ENCODE results near the gene SFXN1. TPM values are rescaled to one million over a fixed set of nuclear protein-coding genes. Genes with fewer than 3 reads are reported as not detected.

Gene SFXN1
- total and polyA plus RNA-seq, 4 donors = 47.3 to 241 (median 53.7) TPM

GRCh38 chr5:175443514-175444059 lies 34.8 kb upstream of the SFXN1 start:
- peak overlapping the region in 1 of 3 donors; percentile 47 for H3K4me3 ChIP-seq (ENCODE audit: low read depth in 1 of 3, low read length in 3 of 3)
- H3K27me3 ChIP-seq (ENCODE audit: control insufficient read depth in 4 of 4, insufficient read depth in 4 of 4, low read length in 3 of 4) = no peaks in the 10 kb centered on the region

GRCh38 chr5:175444060-175444904 lies 34.1 kb upstream of the SFXN1 start, which contains the start of gene DRD1:
Gene DRD1 (minus strand): TSS chr5:175444182. CDS start chr5:175443099, 1,083 bp downstream.
- H3K36me3 ChIP-seq (ENCODE audit: control insufficient read depth in 4 of 4, insufficient read depth in 3 of 4, low read depth in 1 of 4, low read length in 3 of 4) = no peaks in the 10 kb centered on the region
- WGBS = 2% methylated on average over 91 of the region's 91 CpGs
- H3K27me3 ChIP-seq (ENCODE audit: control insufficient read depth in 4 of 4, insufficient read depth in 4 of 4, low read length in 3 of 4) = no peaks in the 10 kb centered on the region
- H3K27ac ChIP-seq (ENCODE audit: low read depth in 1 of 2, low read length in 2 of 2) = no peak within 1 kb of the TSS
- peak within 1 kb of the TSS in 2 of 3 donors; percentile 47 to 56 for H3K4me3 ChIP-seq (ENCODE audit: low read depth in 1 of 3, low read length in 3 of 3)
- no peak within 1 kb of the TSS for H3K9ac ChIP-seq (ENCODE audit: low read depth in 1 of 2, low read length in 2 of 2)
- no peaks in the 10 kb centered on the region for H3K9me3 ChIP-seq (ENCODE audit: control insufficient read depth in 4 of 4, low read length in 3 of 4)
- peaks cover 8 to 23% (median 14%) of the 10 kb centered on the region in 4 donors for H3K4me1 ChIP-seq (ENCODE audit: control insufficient read depth in 4 of 4, insufficient read depth in 4 of 4, low read length in 3 of 4)
- TF ChIP-seq RXRA (IDR thresholded peaks at IDR 0.05) (peak in 1 of 2 donors; percentile 58), NR2F2 (IDR thresholded peaks at IDR 0.05) (no peak), FOXA1 (IDR thresholded peaks at IDR 0.05) (no peak), SP1 (IDR thresholded peaks at IDR 0.05) (no peak), JUND (IDR thresholded peaks at IDR 0.05) (no peak), HNF4G (IDR thresholded peaks at IDR 0.05) (no peak), HNF4A (conservative IDR thresholded peaks at IDR 0.05) (no peak), RAD21 (IDR thresholded peaks at IDR 0.05) (peak; percentile 59 to 72), EGR1 (IDR thresholded peaks at IDR 0.05; ENCODE audit: low read depth in 2 of 2) (no peak)
- TF ChIP-seq, protein P1, sequence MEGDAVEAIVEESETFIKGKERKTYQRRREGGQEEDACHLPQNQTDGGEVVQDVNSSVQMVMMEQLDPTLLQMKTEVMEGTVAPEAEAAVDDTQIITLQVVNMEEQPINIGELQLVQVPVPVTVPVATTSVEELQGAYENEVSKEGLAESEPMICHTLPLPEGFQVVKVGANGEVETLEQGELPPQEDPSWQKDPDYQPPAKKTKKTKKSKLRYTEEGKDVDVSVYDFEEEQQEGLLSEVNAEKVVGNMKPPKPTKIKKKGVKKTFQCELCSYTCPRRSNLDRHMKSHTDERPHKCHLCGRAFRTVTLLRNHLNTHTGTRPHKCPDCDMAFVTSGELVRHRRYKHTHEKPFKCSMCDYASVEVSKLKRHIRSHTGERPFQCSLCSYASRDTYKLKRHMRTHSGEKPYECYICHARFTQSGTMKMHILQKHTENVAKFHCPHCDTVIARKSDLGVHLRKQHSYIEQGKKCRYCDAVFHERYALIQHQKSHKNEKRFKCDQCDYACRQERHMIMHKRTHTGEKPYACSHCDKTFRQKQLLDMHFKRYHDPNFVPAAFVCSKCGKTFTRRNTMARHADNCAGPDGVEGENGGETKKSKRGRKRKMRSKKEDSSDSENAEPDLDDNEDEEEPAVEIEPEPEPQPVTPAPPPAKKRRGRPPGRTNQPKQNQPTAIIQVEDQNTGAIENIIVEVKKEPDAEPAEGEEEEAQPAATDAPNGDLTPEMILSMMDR (IDR thresholded peaks at IDR 0.05; ENCODE audit: low read depth, low read length, missing input control) = peak; percentile 60
- peak; percentile 52 for DNase-seq (ENCODE audit: low spot score)

More at GRCh38 chr5:175443514-175444059, 34.8 kb upstream of the SFXN1 start:
- H3K36me3 ChIP-seq (ENCODE audit: control insufficient read depth in 4 of 4, insufficient read depth in 3 of 4, low read depth in 1 of 4, low read length in 3 of 4) = no peaks in the 10 kb centered on the region
- H3K9me3 ChIP-seq (ENCODE audit: control insufficient read depth in 4 of 4, low read length in 3 of 4) = no peaks in the 10 kb centered on the region
- H3K9ac ChIP-seq (ENCODE audit: low read depth in 1 of 2, low read length in 2 of 2) = no peak overlapping the region
- WGBS = 28% methylated on average over 29 of the region's 29 CpGs
- TF ChIP-seq GABPA (IDR thresholded peaks at IDR 0.05 in 1 of 2, conservative IDR thresholded peaks at IDR 0.05 in 1 of 2) (no peak), FOXA1 (IDR thresholded peaks at IDR 0.05) (no peak), TAF1 (conservative IDR thresholded peaks at IDR 0.05) (no peak), EGR1 (IDR thresholded peaks at IDR 0.05; ENCODE audit: low read depth in 2 of 2) (no peak), ZBTB33 (IDR thresholded peaks at IDR 0.05) (no peak), ATF3 (IDR thresholded peaks at IDR 0.05) (no peak)
- peaks cover 8 to 23% (median 14%) of the 10 kb centered on the region in 4 donors for H3K4me1 ChIP-seq (ENCODE audit: control insufficient read depth in 4 of 4, insufficient read depth in 4 of 4, low read length in 3 of 4)
- no peak overlapping the region for H3K27ac ChIP-seq (ENCODE audit: low read depth in 1 of 2, low read length in 2 of 2)
- no peak for DNase-seq (ENCODE audit: low spot score)

Data from liver (tissue), 9 donors.